Activated CD8-positive, alpha-beta memory T cell treated with anti-CD3 and anti-CD28 coated beads, Interleukin-2, amount 50 U/mL, for 24 hours (primary cell): Measurements from ENCODE around the gene STAG2.
"Not testable (repeated sequence)": the region's sequence is repeated elsewhere in the genome, so short reads cannot be mapped to it uniquely, and the experiment has no call there.

Experiments
- DNase-seq: peaks from one replicate; pipeline ENCODE4 v3.0.0-alpha.2; 2020; ENCODE audit errors: extremely low read depth

STAG2 gene

GRCh38 chrX:124035657-124036056, 74.2 kb downstream of the STAG2 start:
- DNase-seq: no peak

DNA sequence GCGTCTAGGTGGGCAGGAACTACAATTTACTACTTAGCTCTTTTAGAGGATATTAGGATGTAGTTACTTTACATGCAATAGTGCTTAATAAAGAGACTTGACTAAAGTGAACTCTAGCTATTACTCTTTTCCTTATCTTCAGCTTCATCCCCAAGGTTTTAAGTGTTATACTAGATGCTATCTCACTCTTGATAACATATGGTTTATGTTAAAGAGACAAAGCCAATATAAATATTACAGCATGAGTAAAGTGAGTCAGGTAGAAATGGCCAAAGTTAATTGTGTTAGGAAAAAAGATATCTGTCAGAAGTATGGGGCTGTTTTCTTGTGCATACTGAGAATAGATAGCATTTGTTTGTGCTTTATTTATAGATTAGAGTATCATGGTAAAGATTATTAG, 80.5 kb downstream of the STAG2 start:
- no peak for DNase-seq

DNA sequence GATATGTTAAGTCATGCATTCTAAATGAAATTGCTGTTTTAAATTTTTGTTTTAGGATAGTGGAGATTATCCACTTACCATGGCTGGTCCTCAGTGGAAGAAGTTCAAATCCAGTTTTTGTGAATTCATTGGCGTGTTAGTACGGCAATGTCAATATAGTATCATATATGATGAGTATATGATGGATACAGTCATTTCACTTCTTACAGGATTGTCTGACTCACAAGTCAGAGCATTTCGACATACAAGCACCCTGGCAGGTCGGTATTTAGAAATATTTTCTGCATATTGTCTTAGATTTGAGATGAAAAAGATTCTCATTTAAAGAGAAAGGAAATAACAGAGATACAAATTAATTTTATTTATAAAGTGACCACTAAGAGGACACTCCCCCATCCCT, 83.6 kb downstream of the STAG2 start:
- no peak for DNase-seq

DNA sequence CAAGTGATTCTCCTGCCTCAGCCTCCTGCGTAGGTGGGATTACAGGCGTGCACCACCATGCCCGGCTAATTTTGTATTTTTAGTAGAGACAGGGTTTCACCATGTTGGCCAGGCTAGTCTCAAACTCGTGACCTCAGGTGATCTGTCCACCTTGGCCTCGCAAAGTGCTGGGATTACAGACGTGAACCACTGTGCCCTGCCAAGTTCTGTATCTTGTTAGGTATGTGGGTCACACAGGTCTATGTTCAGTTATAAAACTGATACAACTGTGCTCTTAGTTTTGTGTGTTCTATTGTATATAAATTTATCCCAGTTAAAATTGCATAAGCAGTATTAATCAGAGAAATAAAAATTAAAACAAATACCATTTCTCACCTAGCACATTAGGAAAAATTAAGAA, 122.9 kb downstream of the STAG2 start:
- DNase-seq: not testable (repeated sequence)

- no peak for DNase-seq
These were observed 123.6 kb downstream of the STAG2 start for GRCh38 chrX:124085063-124085462.

GRCh38 chrX:124086411-124086810, 124.9 kb downstream of the STAG2 start:
- no peak for DNase-seq

- DNase-seq: no peak
These were observed 125.7 kb downstream of the STAG2 start for GRCh38 chrX:124087000-124087746.

DNA sequence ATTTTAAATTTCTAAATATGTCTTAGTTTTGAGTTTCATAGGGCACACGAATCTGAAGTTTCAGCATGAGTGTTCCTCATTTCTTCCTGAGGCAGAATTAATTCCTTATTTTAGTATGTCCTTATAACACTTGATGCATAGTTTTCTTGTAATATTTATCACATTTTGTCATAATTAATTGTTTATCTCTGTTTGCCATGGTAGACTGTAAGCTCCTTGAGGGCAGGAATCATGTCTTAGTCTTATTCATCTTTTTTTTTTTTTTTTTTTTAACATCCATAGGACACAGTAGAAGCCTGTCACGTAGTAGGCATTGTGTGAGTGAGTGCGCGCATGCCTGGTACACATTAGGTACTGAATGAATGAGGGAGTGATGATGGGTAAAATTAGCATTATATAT, 131.7 kb downstream of the STAG2 start:
- DNase-seq: no peak

GRCh38 chrX:124097116-124097515, 135.6 kb downstream of the STAG2 start:
- DNase-seq: no peak

GRCh38 chrX:124098089-124098488, 136.6 kb downstream of the STAG2 start:
- no peak for DNase-seq

DNA sequence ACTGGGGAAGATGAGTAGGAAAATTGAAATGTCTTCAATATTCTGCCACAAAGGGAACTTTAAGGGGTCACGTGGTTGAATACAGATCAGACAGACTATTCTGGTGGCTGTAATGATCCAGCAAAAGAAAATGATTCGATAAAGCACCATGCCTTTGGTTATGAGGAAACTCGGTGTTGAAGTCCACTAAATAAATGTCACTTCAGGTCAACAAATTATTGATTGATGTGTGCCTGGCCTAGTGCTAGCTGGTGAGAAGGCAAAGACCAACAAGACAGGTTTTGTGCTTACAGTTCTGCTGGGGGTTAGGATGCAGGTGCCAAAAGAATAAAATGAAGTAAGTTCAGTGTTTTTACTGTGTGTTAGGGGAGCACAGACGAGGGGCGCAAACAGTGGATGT, 142.5 kb downstream of the STAG2 start:
- DNase-seq: no peak

GRCh38 chrX:124104512-124104911, 143.0 kb downstream of the STAG2 start:
- DNase-seq: not testable (repeated sequence)

DNA sequence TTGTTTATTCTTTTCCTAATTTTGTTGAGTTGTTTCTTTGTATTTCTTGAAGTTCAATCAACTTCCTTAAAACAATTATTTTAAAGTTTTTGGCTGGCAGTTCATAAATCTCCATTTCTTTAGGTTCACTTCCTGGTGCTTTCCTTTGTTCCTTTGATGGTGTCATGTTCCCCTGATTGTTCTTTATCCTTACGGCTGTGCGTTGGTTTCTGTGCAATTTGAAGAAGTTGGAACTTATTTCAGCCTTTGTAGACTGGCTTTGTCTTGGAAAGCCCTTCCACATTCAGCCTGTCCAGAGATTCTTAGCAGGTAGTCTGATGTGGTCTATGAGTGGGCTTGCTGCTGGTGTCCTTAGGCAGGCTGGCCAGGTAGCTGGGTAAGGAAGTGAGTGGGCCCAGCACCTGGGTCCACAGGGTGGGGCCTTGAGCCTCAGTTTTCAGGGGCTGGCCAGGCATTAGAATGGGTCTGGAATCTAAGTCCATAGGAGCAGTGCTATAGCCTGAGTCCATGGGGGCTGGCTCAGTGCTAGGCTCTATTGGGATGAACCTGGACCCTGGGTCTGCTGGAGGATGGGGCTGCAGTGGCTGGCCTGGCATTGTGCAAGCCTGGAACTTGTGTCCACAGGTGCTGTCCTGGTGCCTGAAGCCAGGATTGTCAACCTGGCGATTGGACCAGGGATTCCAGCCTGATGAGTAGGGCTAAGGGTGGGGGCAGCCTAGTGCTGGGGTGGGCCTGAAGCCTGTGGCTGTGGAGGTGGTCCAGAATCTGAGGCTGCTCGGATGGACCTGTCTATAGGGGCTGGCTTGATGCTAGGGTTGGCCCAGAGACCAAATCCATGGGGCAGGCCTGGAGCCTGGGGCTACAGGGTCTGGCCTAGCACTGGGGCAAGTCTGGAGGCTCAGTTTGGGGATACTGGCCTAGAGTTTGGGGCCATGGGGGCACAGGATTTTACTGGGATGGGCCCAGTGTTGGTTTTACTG, 152.4 kb downstream of the STAG2 start:
- no peak for DNase-seq

DNA sequence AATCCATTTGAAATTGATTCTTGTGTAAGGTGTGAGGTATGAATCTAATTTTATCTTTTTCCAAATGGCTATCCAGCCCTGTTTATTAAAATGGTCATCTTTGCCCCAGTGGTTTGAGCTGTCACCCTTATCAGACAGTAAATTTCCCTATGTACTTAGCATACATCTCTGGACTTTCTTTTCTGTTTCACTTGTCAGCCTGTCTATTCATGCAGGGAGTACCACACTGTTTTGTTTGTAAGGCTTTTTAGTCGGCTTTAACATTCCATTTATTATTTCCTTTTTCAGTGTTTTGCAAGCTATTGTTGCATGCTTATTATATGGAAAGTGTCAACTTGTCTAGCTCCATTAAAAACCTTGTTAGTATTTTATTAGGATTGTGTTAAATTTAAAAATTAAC, 155.8 kb downstream of the STAG2 start:
- no peak for DNase-seq

- DNase-seq: no peak
These were observed 164.0 kb downstream of the STAG2 start for GRCh38 chrX:124125471-124125870.

GRCh38 chrX:124127496-124127895, 166.0 kb downstream of the STAG2 start:
- DNase-seq: no peak

GRCh38 chrX:124132437-124132836, 170.9 kb downstream of the STAG2 start:
- not testable (repeated sequence) for DNase-seq

GRCh38 chrX:124145749-124146148, 184.2 kb downstream of the STAG2 start:
- no peak for DNase-seq

DNA sequence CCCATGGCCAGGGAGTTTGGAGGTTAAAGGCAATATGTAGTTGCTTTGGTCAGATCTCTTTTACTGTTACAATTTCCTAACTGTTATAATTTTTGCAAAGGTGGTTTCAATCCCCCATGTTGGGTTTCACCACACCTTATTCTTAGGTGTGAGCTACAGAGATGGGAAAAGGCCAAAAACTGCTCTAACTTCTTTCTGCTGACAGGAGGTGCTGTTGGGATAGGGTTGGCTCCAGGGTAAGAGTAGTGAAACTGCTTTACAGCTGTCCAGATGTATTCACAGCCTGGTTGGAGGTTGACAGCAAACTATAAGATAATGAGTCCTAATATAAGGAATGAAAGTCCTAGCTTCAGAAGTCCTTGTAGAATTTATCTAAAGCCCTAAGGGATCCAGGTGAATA, 189.7 kb downstream of the STAG2 start:
- DNase-seq: no peak
